Right ventricle myocardium superior (tissue), 1 donor: ENCODE measurements around the gene GNAO1. TPM values are rescaled to one million over a fixed set of nuclear protein-coding genes. Genes with fewer than 3 reads are reported as not detected.

ENCODE experiments used
- ATAC-seq: fragments of 200-7000 bp; cut with Tn5 transposase; one replicate; pipeline ENCODE4 v1.9.1; 2020; ENCODE audit warnings: mild to moderate bottlenecking; ENCODE audit not compliant: poor library complexity
- DNase-seq: peaks from one replicate; pipeline ENCODE4 v3.0.0-alpha.2; 2020
- intact Hi-C: fragments of 100-400 bp; cut with DNase I; formaldehyde crosslinking; loops from one replicate; pipeline ENCODE4 v1.11.2; 2022
- total RNA-seq: library from RNA; stranded (reverse); fragmentation: NEBNext Ultra II Directional; extraction: Animal tissue kit (Norgen Biotek cat#: 25700); gene quantifications from one replicate; pipeline ENCODE4 v1.2.1, GENCODE V29; 2021
- donor health status: DM: no; HTN: yes; CAD: no; lungs with severe emphysema.

The GNAO1 gene
- total RNA-seq, 1 donor from 2014 or later, result 25.9 TPM

GRCh38 chr16:56258508-56259424 lies 67.5 kb downstream of the GNAO1 start:
- no peak for DNase-seq
- ATAC-seq, result peak; percentile 9
- intact Hi-C loops, result no loop called here

GRCh38 chr16:56259425-56259779 lies 68.1 kb downstream of the GNAO1 start:
- intact Hi-C loops, result no loop called here
- no peak for DNase-seq
- no peak for ATAC-seq

DNA sequence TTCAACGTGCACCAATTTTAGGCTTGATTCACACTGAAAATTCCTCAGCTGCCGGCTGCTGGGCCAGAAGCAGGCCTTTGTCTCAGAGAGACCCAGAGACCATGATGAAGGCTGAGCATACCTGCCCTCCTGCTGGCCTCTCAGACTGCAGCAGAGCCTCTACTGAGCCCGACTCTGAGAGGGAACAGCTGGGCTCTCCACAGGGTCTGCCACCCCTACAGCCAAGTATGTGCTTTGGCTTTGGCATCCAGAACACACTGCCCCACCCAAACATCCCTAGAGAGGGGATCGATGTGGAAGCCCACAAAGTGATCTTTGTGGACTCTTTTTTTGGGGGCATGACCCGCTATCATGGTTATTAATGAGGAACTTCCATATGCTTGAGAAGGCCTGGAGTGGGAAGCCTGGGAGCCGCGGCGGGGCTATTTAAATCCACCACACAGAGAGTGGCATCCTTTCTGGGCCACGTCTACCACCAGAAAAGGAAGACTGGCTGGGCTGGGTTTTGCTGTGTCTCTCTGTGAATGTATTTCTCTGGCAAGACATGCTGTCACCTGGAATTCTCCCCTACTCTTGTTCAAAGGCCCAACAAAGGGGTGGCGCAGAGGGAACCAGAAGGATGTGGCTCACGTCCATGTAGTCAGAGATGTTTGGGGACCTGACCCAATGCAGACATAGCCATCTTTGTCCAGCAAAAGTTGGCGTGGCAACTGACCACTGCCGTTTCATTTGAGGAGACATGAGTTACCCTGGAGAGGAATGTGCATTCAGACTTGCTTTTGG lies 69.3 kb downstream of the GNAO1 start:
- DNase-seq, result no peak
- intact Hi-C loops, result no loop called here
- no peak for ATAC-seq

DNA sequence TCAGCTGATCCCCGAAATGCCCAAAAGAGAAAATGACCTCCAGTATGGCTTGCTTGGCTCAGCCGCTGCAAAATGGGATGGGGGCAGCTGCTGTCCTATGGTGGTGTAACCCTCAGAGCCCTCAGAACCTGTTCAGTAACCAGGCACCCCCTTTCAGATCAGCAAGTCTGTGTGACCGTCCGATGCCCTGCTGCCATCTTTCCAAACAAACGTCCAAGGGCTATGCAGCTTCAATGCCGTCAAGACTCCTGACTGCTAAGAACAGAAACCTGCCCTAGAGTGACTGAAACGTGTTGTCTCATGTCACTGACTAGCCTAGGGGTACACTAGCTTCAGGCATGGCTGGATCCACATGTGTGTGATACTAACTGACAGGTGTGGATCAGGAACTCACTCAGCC lies 70.4 kb downstream of the GNAO1 start:
- intact Hi-C loops, result no loop called here
- DNase-seq (no peak), ATAC-seq (no peak)

GRCh38 chr16:56262148-56262547 lies 70.9 kb downstream of the GNAO1 start:
- intact Hi-C loops, result no loop called here
- DNase-seq (no peak), ATAC-seq (no peak)

DNA sequence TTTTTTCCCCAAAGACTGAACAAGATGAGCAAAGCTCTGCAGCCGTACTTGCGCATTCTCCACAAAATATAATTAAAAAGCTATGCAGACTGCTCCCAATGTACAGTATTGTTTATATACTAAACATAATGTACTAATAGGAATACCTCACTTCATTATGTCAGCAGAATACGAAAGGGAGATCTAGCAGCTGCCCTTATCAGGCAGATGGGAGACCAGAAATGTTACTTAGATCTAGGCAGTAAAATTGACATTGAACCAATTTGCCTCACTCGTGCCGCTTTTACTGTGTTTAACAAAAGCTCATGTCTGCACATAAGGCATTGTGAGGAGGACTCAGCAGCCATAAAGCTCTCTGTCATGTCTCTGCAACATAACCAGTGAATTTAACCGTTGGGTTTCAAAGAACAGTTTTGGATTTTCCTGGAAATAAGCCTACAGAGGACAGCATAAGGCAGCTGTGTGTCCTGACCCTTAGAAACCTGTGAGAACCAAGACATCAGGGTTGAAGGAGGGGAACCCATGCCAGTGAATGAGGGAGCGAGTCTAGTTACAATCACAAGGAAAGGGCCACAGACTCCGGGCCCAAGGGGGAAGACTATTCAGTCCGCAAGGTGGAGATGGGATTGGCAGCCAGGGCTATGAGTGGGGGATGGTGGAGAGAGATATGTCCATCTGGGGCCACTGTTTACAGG lies 71.4 kb downstream of the GNAO1 start:
- no peak for DNase-seq
- intact Hi-C loops, result no loop called here
- no peak for ATAC-seq

- intact Hi-C loops, result no loop called here
- ATAC-seq (peak; percentile 66), DNase-seq (no peak)
These were observed 72.7 kb downstream of the GNAO1 start for GRCh38 chr16:56263711-56264608.

GRCh38 chr16:56264609-56264972 lies 73.3 kb downstream of the GNAO1 start:
- no peak for DNase-seq
- no peak for ATAC-seq
- intact Hi-C loops, result no loop called here

DNA sequence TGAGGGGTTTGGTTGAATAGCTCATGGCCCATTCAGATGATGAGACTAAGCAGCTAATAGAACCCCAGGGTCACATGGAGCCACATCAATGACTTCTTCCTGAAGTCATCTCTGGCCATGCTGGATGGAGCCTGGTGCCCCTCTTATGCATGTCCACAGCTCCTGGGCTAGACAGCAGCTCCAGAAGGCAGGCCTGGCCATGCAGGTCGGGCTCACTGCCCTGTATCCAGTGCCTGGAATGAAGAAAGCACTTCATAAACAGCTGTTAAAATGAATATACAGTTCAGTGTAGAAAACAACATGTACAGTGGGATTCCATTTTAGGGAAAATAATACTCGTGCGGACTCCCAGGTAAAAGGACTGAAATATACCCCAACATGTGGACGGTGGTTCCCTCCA lies 73.9 kb downstream of the GNAO1 start:
- intact Hi-C loops, result no loop called here
- no peak for DNase-seq
- no peak for ATAC-seq

GRCh38 chr16:56265746-56266145 lies 74.5 kb downstream of the GNAO1 start:
- intact Hi-C loops, result no loop called here
- ATAC-seq (no peak), DNase-seq (no peak)

GRCh38 chr16:56266641-56267607 lies 75.6 kb downstream of the GNAO1 start:
- DNase-seq, result no peak
- intact Hi-C loops, result no loop called here
- no peak for ATAC-seq

DNA sequence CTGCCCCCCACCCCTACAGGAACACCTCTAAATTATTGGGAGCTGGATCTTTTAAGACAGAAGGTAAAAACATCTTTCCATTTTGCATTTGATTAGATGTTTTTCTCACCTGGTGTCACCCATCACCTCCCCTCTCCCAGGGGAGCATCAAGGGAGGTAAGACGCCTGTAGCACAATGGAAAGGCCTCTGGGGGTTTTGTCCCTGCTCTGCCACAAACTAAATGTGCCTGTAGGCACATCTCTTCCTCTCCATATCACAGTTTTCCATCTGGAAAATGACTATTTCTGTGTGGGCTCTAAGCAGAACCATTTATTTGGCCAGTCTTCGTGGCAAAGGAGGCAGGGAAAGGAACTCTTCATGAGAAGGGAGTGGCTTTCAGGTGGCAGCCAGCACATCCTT lies 76.6 kb downstream of the GNAO1 start:
- DNase-seq, result no peak
- ATAC-seq, result no peak
- intact Hi-C loops, result no loop called here

GRCh38 chr16:56268799-56269198 lies 77.5 kb downstream of the GNAO1 start:
- no peak for ATAC-seq
- DNase-seq, result no peak
- intact Hi-C loops, result no loop called here

- intact Hi-C loops, result no loop called here
- no peak for DNase-seq
- ATAC-seq, result no peak
These were observed 78.0 kb downstream of the GNAO1 start for GRCh38 chr16:56269281-56269680.

DNA sequence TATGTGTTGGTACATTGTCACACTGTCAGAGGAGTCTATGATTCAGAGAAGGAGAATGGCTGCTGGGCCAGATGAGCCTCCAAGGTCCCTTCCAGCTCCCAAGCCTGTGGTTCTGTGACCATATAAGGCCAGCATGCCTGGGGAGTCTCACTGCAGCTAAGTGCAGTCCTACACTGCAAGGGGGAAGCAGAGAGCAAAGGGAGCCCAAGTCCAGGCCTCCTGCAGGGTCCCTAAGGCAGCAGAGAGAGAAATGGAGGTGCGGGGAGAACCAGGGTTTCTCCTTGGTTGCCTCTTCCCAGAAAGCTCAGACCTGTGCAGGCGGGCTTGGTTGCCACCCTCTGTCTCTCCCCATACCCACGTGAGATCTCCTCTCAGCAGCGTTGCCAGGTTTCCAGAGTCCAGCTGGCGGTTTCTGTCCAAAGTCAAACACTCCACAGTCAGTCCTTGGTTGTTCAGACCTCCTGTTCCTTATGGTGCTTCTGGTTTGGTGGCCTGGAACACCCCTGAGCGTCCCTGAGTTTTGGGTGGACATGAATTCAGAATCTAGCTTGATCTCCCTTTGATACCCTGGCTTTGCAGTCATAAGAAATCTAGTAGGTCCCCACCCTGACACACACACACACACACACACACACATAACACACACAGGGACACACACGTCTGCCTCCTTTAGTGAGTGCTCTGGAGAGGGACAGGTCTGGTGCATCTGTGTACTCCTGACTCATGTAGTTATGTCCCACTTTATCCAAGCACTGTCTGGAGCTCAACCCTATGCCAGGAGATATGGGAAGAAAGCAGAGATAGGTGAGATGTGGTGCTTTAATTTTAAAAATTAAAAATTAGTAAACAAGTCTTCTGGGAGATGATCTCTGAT lies 78.8 kb downstream of the GNAO1 start:
- intact Hi-C loops, result no loop called here
- DNase-seq (no peak), ATAC-seq (peak; percentile 84)

DNA sequence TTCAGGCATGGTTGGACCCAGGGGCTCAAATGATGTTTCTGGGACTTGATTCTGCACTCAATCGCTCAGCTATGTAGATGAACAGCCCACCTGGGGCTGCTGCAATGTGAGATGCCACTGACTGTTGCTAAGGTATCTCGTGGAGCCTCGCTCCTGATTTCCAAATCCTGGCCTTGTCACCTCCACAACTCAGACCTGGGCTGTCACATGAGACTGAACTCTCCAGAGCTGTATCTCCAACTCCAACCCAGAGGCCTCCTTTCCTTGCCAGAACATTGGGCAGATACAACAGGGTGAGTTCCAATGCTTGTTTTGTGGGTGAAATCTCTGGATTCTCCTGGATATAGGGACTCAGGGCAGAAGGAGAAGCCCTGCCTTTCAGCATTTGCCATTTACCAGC lies 79.5 kb downstream of the GNAO1 start:
- DNase-seq (no peak), ATAC-seq (no peak)
- intact Hi-C loops, result no loop called here

DNA sequence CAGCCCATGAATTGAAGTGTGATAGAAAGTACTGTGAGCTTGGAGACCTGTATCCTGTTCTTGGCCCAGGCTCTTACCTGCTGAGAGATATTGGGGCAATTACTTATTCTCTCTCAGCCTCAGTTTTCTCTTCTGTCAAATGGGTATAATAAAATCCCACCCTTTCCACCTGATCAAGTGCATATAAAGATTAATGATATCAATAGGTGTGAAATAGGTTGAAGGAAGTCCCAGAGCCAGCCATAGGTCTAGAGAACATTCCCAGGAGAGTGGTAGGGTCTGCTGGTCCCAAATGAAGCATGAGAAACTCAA lies 81.2 kb downstream of the GNAO1 start:
- intact Hi-C loops, result no loop called here
- ATAC-seq, result no peak
- DNase-seq, result no peak
